KMS-11 (cell line): ENCODE results near the gene MACC1.

Source experiments
- H2AFZ ChIP-seq: fragments of 200-600 bp; sonication (generic); 2 replicates; pipeline ENCODE4 v1.6.1; 2016; ENCODE audit warnings: antibody characterized with exemption, mixed run types, low read depth
- H3K27ac ChIP-seq: fragments of 200-600 bp; sonication (generic); 2 replicates; pipeline ENCODE4 v1.6.1; 2016; ENCODE audit warnings: mild to moderate bottlenecking, mixed run types
- H3K27me3 ChIP-seq: fragments of 200-600 bp; sonication (generic); 2 replicates; pipeline ENCODE4 v1.6.1; 2017; ENCODE audit warnings: mild to moderate bottlenecking, low read depth, mixed run types, moderate library complexity; ENCODE audit not compliant: insufficient read depth
- H3K36me3 ChIP-seq: fragments of 200-600 bp; sonication (generic); 2 replicates; pipeline ENCODE4 v1.6.1; 2017; ENCODE audit warnings: mild to moderate bottlenecking, mixed run types; ENCODE audit not compliant: insufficient read depth
- H3K4me1 ChIP-seq: fragments of 200-600 bp; sonication (generic); 2 replicates; pipeline ENCODE4 v1.6.1; 2016; ENCODE audit warnings: mild to moderate bottlenecking, low read depth, mixed run types; ENCODE audit not compliant: poor library complexity, severe bottlenecking
- H3K4me2 ChIP-seq: fragments of 200-600 bp; sonication (generic); 2 replicates; pipeline ENCODE4 v1.7.0; 2016; ENCODE audit warnings: mild to moderate bottlenecking, mixed run types
- H3K4me3 ChIP-seq: fragments of 200-600 bp; sonication (generic); IDR thresholded peaks from 2 replicates; pipeline ENCODE4 v1.6.1; 2017; ENCODE audit warnings: low read depth, low read length, mixed read lengths; ENCODE audit not compliant: insufficient read depth
- H3K79me2 ChIP-seq: fragments of 200-600 bp; sonication (generic); 2 replicates; pipeline ENCODE4 v1.6.1; 2016; ENCODE audit warnings: low read depth, mixed run types; ENCODE audit not compliant: insufficient read depth
- H3K9ac ChIP-seq: fragments of 200-600 bp; sonication (generic); 2 replicates; pipeline ENCODE4 v1.6.1; 2016; ENCODE audit warnings: mild to moderate bottlenecking, mixed run types
- H4K20me1 ChIP-seq: fragments of 200-600 bp; sonication (generic); 2 replicates; pipeline ENCODE4 v1.6.1; 2016; ENCODE audit warnings: mild to moderate bottlenecking, mixed run types; ENCODE audit not compliant: insufficient read depth
- TF ChIP-seq, protein P1 (sequence below): fragments of 200-600 bp; sonication (generic); conservative IDR thresholded peaks from 2 replicates; pipeline ENCODE4 v1.6.1; 2017; ENCODE audit warnings: low read depth, mild to moderate bottlenecking, antibody characterized with exemption, low read length, moderate library complexity, mixed read lengths

The MACC1 gene

DNA sequence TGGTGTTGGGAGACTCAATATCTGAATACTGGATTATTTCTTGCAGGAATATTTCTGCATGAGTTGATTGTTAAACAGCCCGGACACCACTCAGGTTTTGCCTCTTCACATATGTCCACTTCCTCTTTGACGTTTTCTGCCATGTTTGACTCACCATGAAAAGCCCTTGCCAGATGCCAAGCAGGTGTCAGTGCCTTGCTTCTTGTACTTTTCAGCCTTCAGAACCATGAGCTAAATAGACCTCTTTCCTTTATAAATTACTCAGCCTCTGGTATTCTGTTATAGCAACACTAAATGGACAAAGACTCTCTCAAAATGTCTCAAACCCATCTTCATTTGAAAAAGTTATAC lies 24.7 kb upstream of the MACC1 start:
- Histone ChIP-seq H3K9ac (no peak overlapping the region), H3K36me3 (no peaks in the 10 kb centered on the region), H3K27me3 (no peaks in the 10 kb centered on the region), H3K27ac (no peak overlapping the region), H3K4me1 (peaks cover 55% of the 10 kb centered on the region), H3K4me2 (no peak overlapping the region), H3K4me3 (no peak overlapping the region), H4K20me1 (no peaks in the 10 kb centered on the region), H3K79me2 (no peaks in the 10 kb centered on the region), H2AFZ (0 out of 2 replicates have a peak overlapping the region, but pooled peaks have one; percentile 5)
- TF ChIP-seq, protein P1, sequence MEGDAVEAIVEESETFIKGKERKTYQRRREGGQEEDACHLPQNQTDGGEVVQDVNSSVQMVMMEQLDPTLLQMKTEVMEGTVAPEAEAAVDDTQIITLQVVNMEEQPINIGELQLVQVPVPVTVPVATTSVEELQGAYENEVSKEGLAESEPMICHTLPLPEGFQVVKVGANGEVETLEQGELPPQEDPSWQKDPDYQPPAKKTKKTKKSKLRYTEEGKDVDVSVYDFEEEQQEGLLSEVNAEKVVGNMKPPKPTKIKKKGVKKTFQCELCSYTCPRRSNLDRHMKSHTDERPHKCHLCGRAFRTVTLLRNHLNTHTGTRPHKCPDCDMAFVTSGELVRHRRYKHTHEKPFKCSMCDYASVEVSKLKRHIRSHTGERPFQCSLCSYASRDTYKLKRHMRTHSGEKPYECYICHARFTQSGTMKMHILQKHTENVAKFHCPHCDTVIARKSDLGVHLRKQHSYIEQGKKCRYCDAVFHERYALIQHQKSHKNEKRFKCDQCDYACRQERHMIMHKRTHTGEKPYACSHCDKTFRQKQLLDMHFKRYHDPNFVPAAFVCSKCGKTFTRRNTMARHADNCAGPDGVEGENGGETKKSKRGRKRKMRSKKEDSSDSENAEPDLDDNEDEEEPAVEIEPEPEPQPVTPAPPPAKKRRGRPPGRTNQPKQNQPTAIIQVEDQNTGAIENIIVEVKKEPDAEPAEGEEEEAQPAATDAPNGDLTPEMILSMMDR: no peak

GRCh38 chr7:20241194-20241910 lies 24.2 kb upstream of the MACC1 start:
- Histone ChIP-seq H3K4me2 (no peak overlapping the region; the same call in 1 of the 2 replicates), H3K9ac (no peak overlapping the region)

GRCh38 chr7:20240080-20240926 lies 23.1 kb upstream of the MACC1 start:
- Histone ChIP-seq H3K4me2 (peak overlapping the region; percentile 58), H2AFZ (peak overlapping the region; percentile 24; the same call in 1 of the 2 replicates), H3K27me3 (no peaks in the 10 kb centered on the region), H3K36me3 (no peaks in the 10 kb centered on the region), H3K79me2 (no peaks in the 10 kb centered on the region), H3K9ac (no peak overlapping the region), H3K27ac (peak overlapping the region; percentile 67; the same call in 1 of the 2 replicates), H4K20me1 (no peaks in the 10 kb centered on the region), H3K4me3 (no peak overlapping the region), H3K4me1 (peaks cover 62% of the 10 kb centered on the region)
- TF ChIP-seq, protein P1: no peak

More at GRCh38 chr7:20241194-20241910, 24.2 kb upstream of the MACC1 start:
- H3K27ac ChIP-seq: no peak overlapping the region
- 0 out of 2 replicates have a peak overlapping the region, but pooled peaks have one; percentile 5 for H2AFZ ChIP-seq
- no peaks in the 10 kb centered on the region for H3K27me3 ChIP-seq
- H3K4me3 ChIP-seq: no peak overlapping the region
- H4K20me1 ChIP-seq: no peaks in the 10 kb centered on the region
- no peaks in the 10 kb centered on the region for H3K36me3 ChIP-seq
- TF ChIP-seq, protein P1: no peak
- peaks cover 61% of the 10 kb centered on the region for H3K4me1 ChIP-seq
- no peaks in the 10 kb centered on the region for H3K79me2 ChIP-seq

GRCh38 chr7:20238754-20239324 lies 21.7 kb upstream of the MACC1 start:
- H3K4me1 ChIP-seq: peaks cover 69% of the 10 kb centered on the region
- no peak overlapping the region for H3K4me3 ChIP-seq
- peak overlapping the region; percentile 67 for H3K27ac ChIP-seq
- peak overlapping the region; percentile 31; the same call in 1 of the 2 replicates for H3K9ac ChIP-seq
- H3K27me3 ChIP-seq: no peaks in the 10 kb centered on the region
- no peaks in the 10 kb centered on the region for H3K36me3 ChIP-seq
- no peaks in the 10 kb centered on the region for H3K79me2 ChIP-seq
- H2AFZ ChIP-seq: peak overlapping the region; percentile 14; the same call in 1 of the 2 replicates
- H4K20me1 ChIP-seq: no peaks in the 10 kb centered on the region
- TF ChIP-seq, protein P1: no peak
- peak overlapping the region; percentile 58 for H3K4me2 ChIP-seq
